Fibroblast of peridontal ligament (primary cell): ENCODE data around the gene CSNK1D.
"Not testable (repeated sequence)": the region's sequence is repeated elsewhere in the genome, so short reads cannot be mapped to it uniquely, and the experiment has no call there.

ENCODE experiments used
- DNase-seq: peaks from one replicate; pipeline ENCODE4 v3.0.0-alpha.2; 2010; ENCODE audit errors: extremely low read depth

The CSNK1D gene

DNA sequence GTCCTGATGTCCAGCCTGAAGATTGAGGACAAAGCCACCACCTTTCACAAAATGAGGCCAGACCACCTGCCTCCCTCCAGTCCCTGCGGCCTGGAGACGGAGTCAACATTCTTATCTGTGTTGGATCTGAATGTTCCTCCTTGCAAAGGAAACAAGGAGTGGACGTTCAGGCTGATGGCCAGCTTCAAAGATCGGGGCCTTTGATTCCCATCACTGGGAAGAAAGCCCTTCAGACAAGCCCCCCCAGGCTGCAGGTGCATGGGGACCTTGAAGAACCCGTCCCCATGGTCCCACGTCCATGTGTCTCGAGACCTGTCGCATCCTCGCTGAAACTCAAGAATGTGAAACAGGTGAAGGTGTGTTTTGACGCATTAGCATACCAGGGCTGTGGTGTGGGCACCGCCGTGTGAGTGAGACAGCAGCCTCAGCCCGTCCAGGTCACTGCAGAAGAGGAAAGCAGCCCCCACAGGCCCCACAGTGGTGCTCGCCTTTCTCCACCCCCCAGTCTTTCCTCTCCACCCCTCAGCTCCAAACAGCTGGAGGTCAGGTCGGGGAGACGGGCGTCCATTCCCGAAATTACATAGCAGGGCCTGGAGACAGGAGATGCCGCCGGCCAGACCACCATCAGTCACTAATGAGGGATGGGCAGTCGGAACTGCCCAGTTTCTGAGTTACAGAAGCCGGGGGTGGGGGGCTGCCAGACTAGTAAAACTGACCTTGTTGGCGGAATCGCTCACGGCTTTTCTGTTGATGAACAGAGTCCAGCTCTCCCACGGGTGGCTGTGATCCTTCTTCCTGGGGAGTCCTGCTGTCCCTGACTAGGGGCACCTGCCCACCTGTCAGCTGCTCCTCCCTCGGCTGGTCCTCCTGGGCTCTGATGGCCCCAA, 877 bp upstream of the CSNK1D start:
- no peak for DNase-seq

DNA sequence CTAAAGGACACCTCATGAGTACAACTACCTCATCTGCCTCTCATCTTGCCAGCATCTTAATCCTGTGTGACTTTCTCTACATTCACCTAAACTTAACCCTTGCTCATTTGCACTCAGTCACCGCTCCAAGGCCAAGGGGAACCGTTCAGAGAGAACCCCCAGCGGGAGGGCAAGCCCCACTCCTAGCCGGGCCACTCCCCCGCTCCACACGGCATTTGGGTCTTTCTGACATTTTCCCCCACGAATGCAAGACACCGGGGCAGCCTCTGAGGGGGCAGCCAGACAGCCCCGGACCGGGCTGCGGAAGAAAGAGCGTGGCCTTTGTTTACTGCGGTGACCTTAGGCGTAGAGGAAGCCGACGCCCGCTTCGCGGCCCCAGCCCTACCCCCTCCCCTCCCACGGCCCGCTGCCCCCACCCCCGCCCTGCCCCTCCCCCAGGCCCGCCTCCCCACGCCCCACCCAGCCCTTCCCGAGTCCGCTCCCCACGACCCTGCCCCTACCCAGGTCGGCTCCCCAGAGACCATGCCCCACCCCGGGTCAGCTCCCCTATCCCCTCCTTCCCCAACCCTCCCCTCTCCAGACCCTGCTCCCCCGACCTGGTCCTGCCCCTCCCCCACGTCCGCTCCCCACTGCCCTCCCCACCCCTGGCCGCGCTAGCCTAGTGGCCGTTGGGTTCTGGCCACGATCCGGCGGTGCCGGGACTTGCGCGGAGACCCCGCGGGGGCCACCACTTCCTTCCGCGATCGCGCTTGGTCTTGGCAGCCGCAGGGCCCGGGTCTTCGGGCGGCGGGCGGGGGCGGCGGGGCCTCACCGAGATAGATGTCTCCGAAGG, 789 bp downstream of the CSNK1D start:
- DNase-seq: no peak

DNA sequence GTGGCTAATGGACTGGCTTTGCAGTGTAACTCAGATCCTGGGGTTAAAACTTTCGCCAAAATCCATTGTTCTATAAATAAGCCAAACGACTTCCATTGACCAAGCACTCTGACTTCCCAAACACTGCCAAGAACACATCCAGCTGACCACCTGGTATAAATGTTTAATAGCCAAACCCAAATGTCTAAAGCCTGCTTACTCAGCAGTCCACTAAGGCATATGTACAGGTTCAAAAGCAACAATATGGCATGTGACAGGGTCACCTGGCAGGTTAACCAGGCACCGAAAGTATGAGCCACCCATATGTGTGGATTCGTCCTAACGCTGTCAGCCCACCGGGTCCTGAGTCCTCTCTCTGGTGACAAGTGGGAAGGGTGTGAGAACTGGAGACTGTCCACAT, 2.1 kb downstream of the CSNK1D start:
- DNase-seq: no peak

DNA sequence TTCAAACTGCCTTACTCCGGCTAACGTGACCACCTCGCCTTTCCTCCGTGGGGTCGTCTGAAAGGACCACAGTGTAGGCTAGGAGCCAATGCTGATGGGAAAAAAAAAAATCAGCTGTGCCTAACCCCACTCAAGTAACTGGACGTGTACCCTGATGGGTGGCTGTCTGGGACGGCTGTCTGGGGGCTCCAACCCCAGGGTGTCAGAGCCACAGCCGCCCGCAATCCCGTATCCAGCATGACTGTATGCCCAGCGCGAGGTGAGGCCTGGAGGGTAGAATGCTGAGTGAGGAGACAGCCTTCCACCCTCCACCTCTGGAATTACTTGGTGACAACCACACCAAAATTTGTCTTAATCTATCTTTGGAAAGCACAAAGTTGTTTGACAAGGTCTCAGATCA, 2.8 kb downstream of the CSNK1D start:
- no peak for DNase-seq

DNA sequence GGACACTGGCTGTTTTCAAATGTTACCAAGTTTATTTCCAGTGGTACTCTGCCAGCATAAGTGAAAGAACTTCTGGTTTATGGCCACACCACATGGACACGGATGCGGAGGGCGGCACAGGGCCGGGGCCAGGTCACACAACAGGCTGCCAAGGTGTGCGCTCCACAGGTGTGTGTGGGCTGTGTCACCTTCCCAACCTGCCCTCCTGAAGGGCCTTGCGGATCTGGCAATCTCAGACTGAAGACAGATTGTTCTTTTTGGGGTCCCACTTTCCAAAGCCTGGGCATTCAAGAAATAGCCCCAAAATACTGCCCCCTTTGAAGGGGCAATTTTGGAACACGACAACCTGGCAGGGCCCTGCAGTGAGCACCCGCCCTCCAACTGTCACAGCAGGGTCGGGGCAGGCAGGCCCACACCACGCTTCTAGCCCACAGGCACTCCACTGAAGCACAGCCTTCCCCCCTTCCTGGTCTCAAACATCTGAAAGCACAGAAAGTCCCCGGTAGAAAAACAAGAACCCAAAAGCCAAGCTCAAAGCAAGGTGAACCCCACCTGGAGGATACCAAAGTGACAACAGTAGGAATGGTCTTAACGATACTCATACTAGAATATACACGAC, 3.5 kb downstream of the CSNK1D start:
- no peak for DNase-seq

DNA sequence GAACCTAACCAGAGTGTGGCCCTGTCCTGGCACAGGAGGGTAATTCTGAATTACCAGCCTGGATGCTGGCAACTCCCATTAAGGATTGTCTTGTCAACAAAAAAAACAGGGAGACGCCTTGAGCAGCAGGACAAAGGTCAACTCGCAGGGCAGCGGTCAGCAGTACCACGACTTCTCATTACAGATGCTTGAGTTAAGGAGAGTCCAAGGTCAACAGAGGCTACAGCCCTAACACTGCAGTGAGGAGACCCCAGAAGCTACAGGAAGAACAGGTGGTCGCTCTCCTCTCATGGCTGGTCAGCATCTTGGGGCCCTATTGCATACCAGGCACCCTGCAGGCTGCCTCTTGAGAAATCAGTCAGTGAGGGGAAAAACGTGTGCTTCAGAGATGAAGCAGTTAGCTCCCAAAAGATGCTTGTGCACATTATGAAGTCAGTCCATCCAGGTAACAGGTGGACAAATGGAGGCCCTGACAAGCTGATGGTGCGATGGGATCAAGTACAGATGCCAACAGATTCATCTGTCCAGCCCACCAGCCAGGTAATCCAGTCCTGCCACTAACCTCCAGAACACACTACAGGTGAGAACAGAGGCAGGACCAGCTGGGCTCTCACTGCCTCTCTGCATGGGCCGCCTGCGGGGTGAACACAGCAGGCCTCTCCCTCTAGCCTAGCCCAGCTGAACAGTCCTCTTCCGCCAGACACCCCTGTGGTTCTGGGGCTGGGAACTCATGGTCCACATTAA, 4.2 kb downstream of the CSNK1D start:
- DNase-seq: no peak

DNA sequence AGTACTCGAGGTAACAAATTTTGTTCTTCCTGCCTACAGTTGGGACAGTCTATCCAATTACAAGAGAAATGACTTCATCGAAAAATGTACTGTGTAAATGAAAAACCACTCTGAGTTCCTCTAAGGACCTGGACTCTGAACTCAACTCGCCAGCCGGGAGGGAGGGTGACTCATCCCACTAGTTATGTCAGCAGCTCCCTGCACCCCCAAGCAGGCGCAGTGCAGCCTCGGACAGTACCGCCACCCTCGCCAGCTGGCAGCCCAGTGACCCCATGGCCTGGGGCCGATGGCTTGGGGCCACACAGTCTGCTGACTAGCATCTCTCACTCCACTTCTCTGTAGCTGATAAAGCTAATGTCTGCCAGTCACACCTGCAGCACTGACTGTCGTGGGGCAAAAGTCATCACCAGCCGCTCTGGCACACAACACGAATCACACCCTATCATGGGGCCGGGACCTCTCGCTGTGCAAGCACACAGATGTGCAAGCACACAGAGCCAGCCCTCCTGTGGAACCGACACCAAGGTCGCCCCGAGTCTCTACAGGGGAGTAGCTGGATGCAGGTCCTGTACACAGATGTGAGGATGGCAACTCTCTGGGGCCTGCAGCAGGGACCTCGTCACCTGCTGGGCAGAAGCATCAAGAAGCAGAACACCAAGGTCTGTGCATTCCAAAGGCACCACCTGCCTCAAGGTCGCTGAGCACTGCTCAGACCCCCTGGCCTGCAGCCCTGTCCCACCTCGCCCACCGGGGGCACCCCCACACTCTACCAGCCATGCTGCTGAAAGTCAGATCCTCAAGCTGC, 5.7 kb downstream of the CSNK1D start:
- DNase-seq: peak; percentile 96

DNA sequence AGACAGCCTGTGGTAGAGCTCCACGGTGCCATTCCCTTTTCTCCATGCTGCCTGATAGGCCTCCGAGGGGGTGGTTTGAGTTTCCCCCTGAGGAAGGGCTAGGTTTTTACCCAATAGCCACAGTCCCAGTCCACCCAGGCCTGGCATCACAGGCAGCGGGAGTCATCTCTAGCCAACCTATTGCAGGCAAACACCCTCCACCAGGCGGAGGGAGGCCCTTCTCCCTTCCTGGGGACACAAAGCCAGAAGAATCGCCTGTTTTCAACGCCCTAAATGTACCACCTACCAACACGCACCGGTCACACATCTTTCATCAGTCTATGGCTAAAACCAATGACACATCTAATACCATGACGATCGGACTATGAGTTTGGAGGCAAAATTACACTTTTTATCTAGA, 7.4 kb downstream of the CSNK1D start:
- no peak for DNase-seq

DNA sequence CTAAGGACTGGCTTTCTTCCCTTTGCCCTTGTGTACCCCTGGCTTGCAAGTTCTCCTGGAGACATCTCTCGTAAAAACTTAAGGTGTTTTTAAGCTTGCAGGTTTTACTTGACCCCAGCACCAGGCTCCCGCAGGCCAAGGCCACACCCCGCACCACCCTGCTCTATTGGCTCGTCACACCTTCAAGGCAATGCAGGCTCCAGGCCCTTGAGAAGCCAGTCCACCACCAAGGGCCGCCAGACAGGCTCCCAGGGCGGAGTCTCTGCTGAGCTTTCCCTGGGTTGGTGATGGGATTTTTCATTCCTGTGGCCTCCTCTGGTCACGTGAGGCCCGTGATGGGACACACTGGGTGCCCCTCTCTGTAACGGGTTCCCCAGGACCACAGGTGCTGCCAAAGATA, 9.9 kb downstream of the CSNK1D start:
- DNase-seq: no peak

DNA sequence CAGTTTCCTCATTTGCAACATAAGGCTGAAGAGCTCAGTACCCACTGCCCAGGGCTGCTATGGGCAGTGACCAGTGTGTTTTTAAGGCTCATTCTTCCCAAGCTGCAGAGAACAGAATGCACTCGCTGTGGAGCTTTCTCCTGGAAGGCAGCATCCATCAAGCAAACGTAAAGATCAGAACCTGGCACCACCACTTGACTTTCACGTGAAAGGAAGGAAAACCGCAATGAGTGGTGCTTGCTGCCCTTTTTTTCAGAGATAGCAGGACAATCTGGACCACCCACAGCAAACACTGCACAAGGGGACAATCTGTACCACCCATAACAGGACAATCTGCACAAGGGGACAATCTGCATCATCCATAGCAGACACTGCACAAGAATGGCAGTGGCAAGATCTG, 11.2 kb downstream of the CSNK1D start:
- no peak for DNase-seq

DNA sequence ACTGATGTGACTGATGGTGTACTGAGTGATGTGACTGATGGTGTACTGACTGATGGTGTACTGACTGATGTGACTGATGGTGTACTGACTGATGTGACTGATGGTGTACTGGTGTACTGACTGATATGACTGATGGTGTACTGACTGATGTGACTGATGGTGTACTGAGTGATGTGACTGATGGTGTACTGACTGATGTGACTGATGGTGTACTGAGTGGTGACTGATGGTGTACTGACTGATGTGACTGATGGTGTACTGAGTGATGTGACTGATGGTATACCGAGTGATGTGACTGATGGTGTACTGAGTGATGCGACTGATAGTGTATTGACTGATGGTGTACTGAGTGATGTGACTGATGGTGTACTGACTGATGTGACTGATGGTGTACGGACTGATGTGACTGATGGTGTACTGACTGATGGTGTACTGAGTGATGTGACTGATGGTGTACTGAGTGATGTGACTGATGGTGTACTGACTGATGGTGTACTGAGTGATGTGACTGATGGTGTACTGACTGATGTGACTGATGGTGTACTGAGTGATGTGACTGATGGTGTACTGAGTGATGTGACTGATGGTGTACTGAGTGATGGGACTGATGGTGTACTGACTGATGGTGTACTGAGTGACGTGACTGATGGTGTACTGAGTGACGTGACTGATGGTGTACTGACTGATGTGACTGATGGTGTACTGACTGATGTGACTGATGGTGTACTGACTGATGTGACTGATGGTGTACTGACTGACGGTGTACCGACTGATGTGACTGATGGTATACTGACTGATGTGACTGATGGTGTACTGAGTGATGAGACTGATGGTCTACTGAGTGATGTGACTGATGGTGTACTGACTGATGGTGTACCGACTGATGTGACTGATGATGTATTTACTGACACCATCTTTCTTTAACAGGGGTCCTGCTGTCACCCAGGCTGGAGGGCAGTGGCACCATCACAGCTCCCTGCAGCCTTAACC, 13.2 kb downstream of the CSNK1D start:
- not testable (repeated sequence) for DNase-seq

DNA sequence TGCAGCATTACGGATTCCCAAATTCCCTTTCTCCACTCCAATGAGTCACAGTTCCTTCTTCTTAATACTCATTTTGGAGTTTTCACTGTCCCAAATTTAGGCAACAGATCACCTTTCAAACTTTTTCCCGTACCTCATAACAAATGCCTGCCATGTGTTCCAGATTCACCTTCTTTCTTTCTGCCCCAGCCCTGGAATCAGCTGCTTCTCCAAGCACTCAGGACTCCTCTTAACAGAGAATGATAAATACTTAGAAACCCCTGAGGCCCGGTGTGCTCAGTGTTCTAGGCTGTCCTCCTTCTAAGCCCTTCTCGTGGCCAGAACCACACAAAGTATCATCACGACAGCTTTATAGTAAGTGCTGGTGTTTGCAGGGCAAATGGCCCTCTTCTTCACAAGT, 14.9 kb downstream of the CSNK1D start:
- DNase-seq: no peak

DNA sequence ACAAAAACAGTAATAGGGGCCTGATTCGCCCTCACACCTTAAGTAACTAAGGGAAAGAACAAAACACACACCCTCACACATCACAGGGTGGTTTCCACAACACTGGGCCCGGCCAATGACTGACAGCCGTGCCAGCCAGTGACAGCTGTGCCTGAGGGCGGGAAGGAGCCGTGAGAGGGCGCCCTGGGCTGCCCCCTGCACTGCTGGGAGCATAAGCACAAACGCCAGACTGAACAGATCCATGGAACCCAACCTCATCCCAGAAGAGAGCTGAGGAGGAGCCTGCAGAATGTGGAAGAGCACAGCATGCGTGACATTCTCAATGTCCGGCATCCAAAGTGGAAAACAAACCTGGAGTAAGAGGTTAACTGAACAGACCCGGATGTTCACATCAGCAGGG, 16.0 kb downstream of the CSNK1D start:
- peak; percentile 23 for DNase-seq

DNA sequence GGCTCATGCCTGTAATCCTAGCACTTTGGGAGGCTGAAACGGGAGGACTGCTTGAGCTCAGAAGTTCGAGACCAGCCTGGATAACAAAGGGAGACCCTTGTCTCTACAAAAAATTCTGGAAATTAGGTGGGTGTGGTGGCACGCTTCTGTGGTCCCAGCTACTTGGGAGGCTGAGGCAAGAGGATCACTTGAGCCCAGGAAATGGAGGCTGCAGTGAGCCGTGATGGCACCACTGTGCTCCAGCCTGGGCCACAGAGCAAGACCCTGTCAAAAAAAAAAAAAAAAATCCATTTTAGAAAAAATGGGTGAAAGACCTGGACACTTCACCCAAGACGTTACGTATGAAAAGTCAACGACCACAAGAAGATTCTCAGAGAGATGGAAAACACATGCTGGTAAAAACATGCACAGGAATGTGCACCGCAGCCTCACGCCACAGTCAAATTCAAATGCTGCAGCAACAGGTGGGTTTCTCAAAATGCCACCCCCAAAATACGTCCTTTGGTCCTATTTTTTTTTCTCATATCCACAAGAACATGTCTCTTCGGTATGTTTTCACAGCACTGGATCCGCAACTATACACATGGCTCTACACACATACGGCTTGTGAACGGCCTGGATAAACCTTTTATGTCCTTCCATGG, 17.1 kb downstream of the CSNK1D start:
- DNase-seq: no peak

DNA sequence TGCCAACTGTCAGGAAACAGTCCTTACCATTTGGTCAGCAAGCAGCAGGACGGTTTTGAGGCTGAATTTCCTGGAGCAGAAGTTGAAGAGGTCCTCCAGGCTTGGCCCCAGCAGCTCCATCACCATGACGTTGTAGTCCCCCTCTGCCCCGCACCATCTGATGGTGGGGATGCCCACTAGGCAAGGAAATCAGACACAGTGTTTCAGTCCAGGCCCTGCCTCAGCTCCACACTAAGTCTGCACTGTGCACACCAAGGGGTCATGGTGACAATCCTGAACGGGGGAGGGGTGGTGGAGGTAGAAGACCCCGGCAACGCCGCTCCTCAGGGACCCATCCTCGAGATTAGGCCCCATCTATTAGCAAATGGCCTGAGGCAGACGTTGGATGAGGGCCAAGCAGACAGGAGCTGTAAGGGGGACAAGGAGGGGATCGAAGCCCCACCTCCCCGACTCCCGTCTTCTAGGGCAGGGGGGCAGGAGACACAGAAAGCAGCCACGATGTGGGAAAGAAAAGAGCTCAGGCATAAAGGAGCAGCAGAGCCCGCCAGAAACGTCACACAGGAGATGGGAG, 18.0 kb downstream of the CSNK1D start:
- DNase-seq: no peak

DNA sequence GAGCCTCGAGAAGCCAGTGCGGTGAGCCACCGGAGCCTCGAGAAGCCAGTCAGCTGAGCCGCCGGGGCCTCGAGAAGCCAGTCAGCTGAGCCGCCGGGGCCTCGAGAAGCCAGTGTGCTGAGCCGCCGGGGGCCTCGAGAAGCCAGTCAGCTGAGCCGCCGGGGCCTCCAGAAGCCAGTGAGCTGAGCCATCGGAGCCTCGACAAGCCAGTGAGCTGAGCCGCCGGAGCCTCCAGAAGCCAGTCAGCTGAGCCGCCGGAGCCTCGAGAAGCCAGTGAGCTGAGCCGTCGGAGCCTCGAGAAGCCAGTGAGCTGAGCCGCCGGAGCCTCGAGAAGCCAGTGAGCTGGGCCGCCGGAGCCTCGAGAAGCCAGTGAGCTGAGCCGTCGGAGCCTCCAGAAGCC, 18.8 kb downstream of the CSNK1D start:
- not testable (repeated sequence) for DNase-seq

DNA sequence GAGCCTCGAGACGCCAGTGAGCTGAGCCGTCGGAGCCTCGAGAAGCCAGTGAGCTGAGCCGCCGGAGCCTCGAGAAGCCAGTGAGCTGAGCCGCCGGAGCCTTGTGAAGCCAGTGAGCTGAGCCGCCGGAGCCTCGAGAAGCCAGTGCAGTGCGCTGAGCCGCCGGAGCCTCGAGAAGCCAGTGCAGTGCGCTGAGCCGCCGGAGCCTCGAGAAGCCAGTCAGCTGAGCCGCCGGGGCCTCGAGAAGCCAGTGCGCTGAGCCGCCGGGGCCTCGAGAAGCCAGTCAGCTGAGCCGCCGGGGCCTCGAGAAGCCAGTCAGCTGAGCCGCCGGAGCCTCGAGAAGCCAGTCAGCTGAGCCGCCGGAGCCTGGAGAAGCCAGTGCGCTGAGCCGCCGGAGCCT, 19.4 kb downstream of the CSNK1D start:
- DNase-seq: not testable (repeated sequence)

DNA sequence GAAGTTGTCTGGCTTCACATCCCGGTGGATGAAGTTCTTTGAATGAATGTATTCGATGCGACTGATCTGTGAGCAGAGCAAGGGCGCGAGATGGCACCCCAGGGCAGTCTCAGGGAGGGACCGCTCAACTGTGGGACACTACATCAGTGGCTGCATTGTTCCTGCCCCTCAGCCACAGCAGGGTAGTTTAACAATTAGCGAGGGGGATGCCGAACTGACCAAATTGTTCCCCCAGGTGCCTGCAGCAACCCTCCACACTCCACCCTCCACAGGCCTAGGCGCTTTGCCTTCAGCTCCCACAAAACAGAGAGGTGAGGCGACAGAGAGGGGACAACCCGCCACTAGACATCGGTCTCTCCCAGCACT, 20.3 kb downstream of the CSNK1D start:
- DNase-seq: no peak
